Uterus (tissue), 2 donors: ENCODE data around the gene CHST8.

Experiments
- POLR2A ChIP-seq, 2 donors: fragments of 450-650 bp; IDR thresholded peaks; one replicate each; pipeline ENCODE4 v1.6.1; 2016; ENCODE audit warnings: antibody characterized with exemption in 2 of 2, mild to moderate bottlenecking in 1 of 2, moderate library complexity in 1 of 2
- TF ChIP-seq, protein P1 (sequence below), 4 experiments: fragments of 200-600 bp in 2 of 4; fragments of 450-650 bp in 2 of 4; sonication (generic) in 2 of 4; IDR thresholded peaks; one replicate each; pipeline ENCODE4 v1.5.1; 2016 to 2019; ENCODE audit warnings: antibody characterized with exemption in 4 of 4, mild to moderate bottlenecking in 2 of 4, moderate library complexity in 1 of 4

DNA sequence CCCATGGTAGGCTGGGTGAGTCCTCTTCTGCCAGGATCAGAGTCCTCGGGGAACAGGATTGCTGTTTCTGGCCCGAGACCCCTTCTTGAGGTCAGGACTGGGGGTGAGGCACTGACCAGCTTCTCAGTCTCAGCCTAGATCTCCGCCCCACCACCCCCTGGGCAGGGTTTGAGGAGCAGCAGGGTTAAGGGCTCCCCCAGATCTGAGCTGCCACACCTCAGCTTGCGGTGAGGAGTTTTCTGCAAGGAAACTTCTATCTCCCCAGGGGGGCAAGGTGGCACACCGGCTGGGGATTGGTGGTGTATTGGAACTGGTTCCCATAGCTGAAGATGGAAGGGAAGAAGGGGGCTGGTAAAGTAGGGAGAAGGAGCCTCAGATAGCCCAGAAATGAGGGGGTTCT lies 19.5 kb downstream of the CHST8 start:
- TF ChIP-seq, protein P1, sequence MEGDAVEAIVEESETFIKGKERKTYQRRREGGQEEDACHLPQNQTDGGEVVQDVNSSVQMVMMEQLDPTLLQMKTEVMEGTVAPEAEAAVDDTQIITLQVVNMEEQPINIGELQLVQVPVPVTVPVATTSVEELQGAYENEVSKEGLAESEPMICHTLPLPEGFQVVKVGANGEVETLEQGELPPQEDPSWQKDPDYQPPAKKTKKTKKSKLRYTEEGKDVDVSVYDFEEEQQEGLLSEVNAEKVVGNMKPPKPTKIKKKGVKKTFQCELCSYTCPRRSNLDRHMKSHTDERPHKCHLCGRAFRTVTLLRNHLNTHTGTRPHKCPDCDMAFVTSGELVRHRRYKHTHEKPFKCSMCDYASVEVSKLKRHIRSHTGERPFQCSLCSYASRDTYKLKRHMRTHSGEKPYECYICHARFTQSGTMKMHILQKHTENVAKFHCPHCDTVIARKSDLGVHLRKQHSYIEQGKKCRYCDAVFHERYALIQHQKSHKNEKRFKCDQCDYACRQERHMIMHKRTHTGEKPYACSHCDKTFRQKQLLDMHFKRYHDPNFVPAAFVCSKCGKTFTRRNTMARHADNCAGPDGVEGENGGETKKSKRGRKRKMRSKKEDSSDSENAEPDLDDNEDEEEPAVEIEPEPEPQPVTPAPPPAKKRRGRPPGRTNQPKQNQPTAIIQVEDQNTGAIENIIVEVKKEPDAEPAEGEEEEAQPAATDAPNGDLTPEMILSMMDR (IDR thresholded peaks at IDR 0.05) = no peak
- no peak for TF ChIP-seq POLR2A (IDR thresholded peaks at IDR 0.05)
